HEK293T (cell line): ENCODE data around the gene ZDHHC7.

Experiments used
- BHLHE40 ChIP-seq: fragments of 450-650 bp; IDR thresholded peaks from 2 replicates; pipeline ENCODE4 v1.6.1; 2016; ENCODE audit warnings: mild to moderate bottlenecking, moderate library complexity, borderline replicate concordance
- ELF4 ChIP-seq: fragments of 450-650 bp; IDR thresholded peaks from 2 replicates; pipeline ENCODE4 v1.6.1; 2017; ENCODE audit warnings: antibody characterized with exemption
- FOXA1 ChIP-seq: fragments of 450-650 bp; IDR thresholded peaks from 2 replicates; pipeline ENCODE4 v1.6.1; 2016; ENCODE audit warnings: mild to moderate bottlenecking
- FOXK2 ChIP-seq: fragments of 450-650 bp; IDR thresholded peaks from 2 replicates; pipeline ENCODE4 v1.6.1; 2016; ENCODE audit warnings: mild to moderate bottlenecking
- LEF1 ChIP-seq: fragments of 450-650 bp; IDR thresholded peaks from 2 replicates; pipeline ENCODE4 v1.6.1; 2017; ENCODE audit warnings: mild to moderate bottlenecking, borderline replicate concordance
- SP1 ChIP-seq: fragments of 450-650 bp; IDR thresholded peaks from 2 replicates; pipeline ENCODE4 v1.6.1; 2017
- ZNF384 ChIP-seq: fragments of 450-650 bp; IDR thresholded peaks from 2 replicates; pipeline ENCODE4 v1.6.1; 2016

GRCh38 chr16:85042606-85043005 lies 31.3 kb upstream of the ZDHHC7 start:
- TF ChIP-seq ZNF384 (no peak), SP1 (no peak), FOXA1 (no peak), BHLHE40 (no peak), LEF1 (no peak), FOXK2 (no peak), ELF4 (no peak)
